ENCODE measurements around the gene HES3.

DNA sequence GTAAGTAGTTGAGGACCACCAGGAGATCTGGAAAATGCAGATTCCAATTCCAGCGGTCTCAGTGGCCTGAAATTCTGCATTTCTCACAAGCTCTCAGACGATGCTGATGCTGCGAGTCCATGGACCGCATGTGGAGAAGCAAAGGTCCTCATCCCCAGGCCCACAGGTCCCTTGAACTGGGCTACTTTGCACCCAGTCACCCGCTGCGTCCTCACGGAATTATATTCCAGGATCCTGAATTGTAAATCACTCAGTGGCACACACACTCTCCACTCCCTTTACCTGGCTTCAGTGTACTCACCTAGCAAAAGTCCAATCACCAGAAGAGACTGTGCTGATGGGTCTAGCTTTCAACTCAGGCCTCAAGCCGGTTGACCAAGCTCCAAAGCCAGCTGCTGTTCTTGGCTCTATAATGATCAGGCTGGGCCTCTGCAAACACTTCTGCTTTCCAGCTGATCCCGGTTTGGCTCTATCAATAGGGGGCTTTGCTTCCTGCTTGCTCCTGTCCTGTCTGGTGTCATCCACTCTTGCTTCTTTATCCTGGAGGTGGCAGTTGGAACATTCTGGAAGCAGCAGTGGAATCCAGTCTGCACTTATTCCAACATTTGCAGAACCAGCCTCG lies 43.7 kb upstream of the HES3 start:
- TF ChIP-seq YY1 (IDR thresholded peaks at IDR 0.05; ENCODE audit: insufficient read depth, insufficient read length): no peak
- no peak for TF ChIP-seq ZNF274 (IDR thresholded peaks at IDR 0.05; ENCODE audit: low read depth, low read length)
